ENCODE data around the gene HDGFL3. TPM values are rescaled to one million over a fixed set of nuclear protein-coding genes. Genes with fewer than 3 reads are reported as not detected.

The HDGFL3 gene
- total and polyA plus RNA-seq, 2 experiments from 2014 or later, result 68.6 to 135 TPM

DNA sequence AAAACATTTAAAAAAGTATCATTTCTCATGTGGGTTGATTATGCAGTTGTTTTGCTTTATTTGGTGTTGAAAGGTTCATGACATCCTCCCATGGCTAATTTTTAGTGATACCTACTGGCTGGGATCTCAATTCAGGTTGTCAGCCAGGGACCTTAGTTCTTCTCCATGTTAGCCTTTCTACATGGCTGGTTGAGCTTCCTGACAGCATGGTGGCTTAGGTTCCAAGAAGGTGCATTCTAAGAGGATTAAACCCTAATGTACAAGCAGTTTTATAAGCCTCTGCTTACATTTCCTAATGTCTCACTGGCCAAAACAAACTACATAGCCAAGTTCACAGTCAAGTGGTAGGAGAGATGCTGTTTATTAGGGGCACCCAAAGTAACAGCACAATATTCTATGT, 109.5 kb downstream of the HDGFL3 start:
- no peaks in the 10 kb centered on the region for H3K4me1 ChIP-seq (ENCODE audit: insufficient read depth)
- H3F3A ChIP-seq (replicated peaks; ENCODE audit: low read depth), result no peaks in the 10 kb centered on the region
- TF ChIP-seq ETS1 (IDR thresholded peaks at IDR 0.05) (no peak), ZNF331 (CRISPR knock-in tag; IDR thresholded peaks at IDR 0.05; ENCODE audit: low read depth) (no peak), EZH2phosphoT487 (IDR thresholded peaks at IDR 0.05; ENCODE audit: unreplicated experiment) (no peak), POLR2AphosphoS5 (IDR thresholded peaks at IDR 0.05; ENCODE audit: low read depth) (no peak), EZH2 (IDR thresholded peaks at IDR 0.05; ENCODE audit: low read depth, unreplicated experiment) (no peak), ZNF462 (CRISPR knock-in tag; IDR thresholded peaks at IDR 0.05) (no peak), JUNB (IDR thresholded peaks at IDR 0.05; ENCODE audit: unreplicated experiment) (no peak), CTCF (conservative IDR thresholded peaks at IDR 0.05; ENCODE audit: low read depth in 2 of 2) (no peak)
- TF ChIP-seq, protein P1, sequence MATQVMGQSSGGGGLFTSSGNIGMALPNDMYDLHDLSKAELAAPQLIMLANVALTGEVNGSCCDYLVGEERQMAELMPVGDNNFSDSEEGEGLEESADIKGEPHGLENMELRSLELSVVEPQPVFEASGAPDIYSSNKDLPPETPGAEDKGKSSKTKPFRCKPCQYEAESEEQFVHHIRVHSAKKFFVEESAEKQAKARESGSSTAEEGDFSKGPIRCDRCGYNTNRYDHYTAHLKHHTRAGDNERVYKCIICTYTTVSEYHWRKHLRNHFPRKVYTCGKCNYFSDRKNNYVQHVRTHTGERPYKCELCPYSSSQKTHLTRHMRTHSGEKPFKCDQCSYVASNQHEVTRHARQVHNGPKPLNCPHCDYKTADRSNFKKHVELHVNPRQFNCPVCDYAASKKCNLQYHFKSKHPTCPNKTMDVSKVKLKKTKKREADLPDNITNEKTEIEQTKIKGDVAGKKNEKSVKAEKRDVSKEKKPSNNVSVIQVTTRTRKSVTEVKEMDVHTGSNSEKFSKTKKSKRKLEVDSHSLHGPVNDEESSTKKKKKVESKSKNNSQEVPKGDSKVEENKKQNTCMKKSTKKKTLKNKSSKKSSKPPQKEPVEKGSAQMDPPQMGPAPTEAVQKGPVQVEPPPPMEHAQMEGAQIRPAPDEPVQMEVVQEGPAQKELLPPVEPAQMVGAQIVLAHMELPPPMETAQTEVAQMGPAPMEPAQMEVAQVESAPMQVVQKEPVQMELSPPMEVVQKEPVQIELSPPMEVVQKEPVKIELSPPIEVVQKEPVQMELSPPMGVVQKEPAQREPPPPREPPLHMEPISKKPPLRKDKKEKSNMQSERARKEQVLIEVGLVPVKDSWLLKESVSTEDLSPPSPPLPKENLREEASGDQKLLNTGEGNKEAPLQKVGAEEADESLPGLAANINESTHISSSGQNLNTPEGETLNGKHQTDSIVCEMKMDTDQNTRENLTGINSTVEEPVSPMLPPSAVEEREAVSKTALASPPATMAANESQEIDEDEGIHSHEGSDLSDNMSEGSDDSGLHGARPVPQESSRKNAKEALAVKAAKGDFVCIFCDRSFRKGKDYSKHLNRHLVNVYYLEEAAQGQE (IDR thresholded peaks at IDR 0.05; ENCODE audit: unreplicated experiment), result no peak
- Mint-ChIP-seq H3K4me3 (no peak overlapping the region), H3K36me3 (ENCODE audit: low read depth) (no peaks in the 10 kb centered on the region), H3K9me3 (no peaks in the 10 kb centered on the region), H3K4me1 (peaks cover 4% of the 10 kb centered on the region; the same call in 2 of the 3 replicates), H3K27me3 (ENCODE audit: insufficient read depth, low read depth, poor library complexity) (peaks cover 9% of the 10 kb centered on the region), H3K27ac (no peak overlapping the region)
- H3K27ac ChIP-seq (ENCODE audit: low read depth), result no peak overlapping the region
- H3K9me2 ChIP-seq (ENCODE audit: insufficient read depth), result no peaks in the 10 kb centered on the region
- no peak overlapping the region for H3K4me3 ChIP-seq
- H3K36me3 ChIP-seq (ENCODE audit: insufficient read depth), result no peaks in the 10 kb centered on the region
- no peaks in the 10 kb centered on the region for H3K79me2 ChIP-seq (replicated peaks; ENCODE audit: insufficient read depth)
- ATAC-seq, result no peak
- H2AFZ ChIP-seq, result no peak overlapping the region
- no peaks in the 10 kb centered on the region for H4K20me1 ChIP-seq (replicated peaks; ENCODE audit: insufficient read depth)
- no peak overlapping the region for H3K4me2 ChIP-seq
- H3K27me3 ChIP-seq (ENCODE audit: insufficient read depth), result no peaks in the 10 kb centered on the region
- DNase-seq (ENCODE audit: low spot score), result no peak
